HAP-1 (cell line): ENCODE results near the gene WDR90.

Source experiments
- DNase-seq, 2 experiments: peaks; one replicate each; pipeline ENCODE4 v3.0.0-alpha.2; 2016 to 2020; ENCODE audit warnings: low spot score in 2 of 2
- H3K27me3 ChIP-seq: fragments of 250-450 bp; sonication (Bioruptor Pico); 2 replicates; pipeline ENCODE4 v1.5.1; 2020; ENCODE audit warnings: low read depth, mild to moderate bottlenecking, moderate library complexity
- H3K36me3 ChIP-seq: fragments of 250-450 bp; sonication (Bioruptor Pico); replicated peaks from 2 replicates; pipeline ENCODE4 v1.5.1; 2020; ENCODE audit warnings: mild to moderate bottlenecking
- H3K4me1 ChIP-seq: fragments of 250-450 bp; sonication (Bioruptor Pico); 2 replicates; pipeline ENCODE4 v1.5.1; 2020; ENCODE audit warnings: mild to moderate bottlenecking
- H3K4me3 ChIP-seq: fragments of 250-450 bp; sonication (Bioruptor Pico); 2 replicates; pipeline ENCODE4 v1.5.1; 2020; ENCODE audit warnings: mild to moderate bottlenecking, moderate library complexity
- H3K9me3 ChIP-seq: fragments of 250-450 bp; sonication (Bioruptor Pico); 2 replicates; pipeline ENCODE4 v1.5.1; 2020; ENCODE audit warnings: mild to moderate bottlenecking, moderate library complexity
- in situ Hi-C: fragments of 300-500 bp; cut with MboI; formaldehyde crosslinking; loops from 3 replicates; pipeline ENCODE4 v1.14.3; 2020; ENCODE audit warnings: low sequenced_read_pairs, inconsistent platforms, mixed read lengths

The WDR90 gene

DNA sequence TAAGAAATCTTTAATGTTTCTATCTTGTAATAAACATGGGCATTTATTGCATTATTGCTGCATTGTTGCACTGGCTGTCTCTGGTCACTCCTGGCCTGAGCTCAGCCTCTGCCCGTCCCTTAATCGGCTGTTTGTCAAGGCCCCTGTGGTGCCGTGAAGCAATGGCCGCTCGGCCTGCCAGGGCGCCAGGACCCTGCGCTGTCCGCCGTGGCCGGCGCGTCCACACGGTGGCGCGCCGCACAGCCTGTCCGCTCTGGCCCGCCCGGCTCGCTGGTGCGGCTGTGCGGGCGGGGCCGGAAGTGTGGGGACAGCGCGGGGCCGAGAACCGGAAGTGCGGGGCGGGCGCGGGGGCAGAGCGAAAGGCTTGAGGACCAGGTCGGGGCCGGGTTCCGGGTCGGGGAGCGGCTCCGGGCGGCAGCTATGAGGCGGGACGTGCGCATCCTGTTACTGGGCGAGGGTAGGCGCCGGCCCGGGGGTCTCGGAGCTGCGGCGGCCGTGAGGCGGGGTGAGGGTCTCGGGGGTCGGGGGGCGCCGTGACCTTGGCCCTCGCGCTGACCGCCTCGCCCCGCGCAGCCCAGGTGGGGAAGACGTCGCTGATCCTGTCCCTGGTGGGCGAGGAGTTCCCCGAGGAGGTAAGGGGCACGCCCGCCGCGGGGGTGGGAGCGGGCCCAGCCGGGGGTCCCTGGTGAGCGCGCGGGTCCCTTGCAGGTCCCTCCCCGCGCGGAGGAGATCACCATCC lies 18.8 kb downstream of the WDR90 start, which contains the start of gene RHOT2:
RHOT2 (plus strand) TSS at position 353 of the 739 bp plus-strand sequence; CDS start at position 421, 68 bp downstream.
- peaks cover 44% of the 10 kb centered on the region for H3K36me3 ChIP-seq
- DNase-seq: peak; percentile 83 to 96
- H3K9me3 ChIP-seq: no peaks in the 10 kb centered on the region
- H3K4me3 ChIP-seq: peak within 1 kb of the TSS; percentile 87
- in situ Hi-C loops: no loop called here
- no peaks in the 10 kb centered on the region for H3K27me3 ChIP-seq
- H3K4me1 ChIP-seq: peaks cover 7% of the 10 kb centered on the region

DNA sequence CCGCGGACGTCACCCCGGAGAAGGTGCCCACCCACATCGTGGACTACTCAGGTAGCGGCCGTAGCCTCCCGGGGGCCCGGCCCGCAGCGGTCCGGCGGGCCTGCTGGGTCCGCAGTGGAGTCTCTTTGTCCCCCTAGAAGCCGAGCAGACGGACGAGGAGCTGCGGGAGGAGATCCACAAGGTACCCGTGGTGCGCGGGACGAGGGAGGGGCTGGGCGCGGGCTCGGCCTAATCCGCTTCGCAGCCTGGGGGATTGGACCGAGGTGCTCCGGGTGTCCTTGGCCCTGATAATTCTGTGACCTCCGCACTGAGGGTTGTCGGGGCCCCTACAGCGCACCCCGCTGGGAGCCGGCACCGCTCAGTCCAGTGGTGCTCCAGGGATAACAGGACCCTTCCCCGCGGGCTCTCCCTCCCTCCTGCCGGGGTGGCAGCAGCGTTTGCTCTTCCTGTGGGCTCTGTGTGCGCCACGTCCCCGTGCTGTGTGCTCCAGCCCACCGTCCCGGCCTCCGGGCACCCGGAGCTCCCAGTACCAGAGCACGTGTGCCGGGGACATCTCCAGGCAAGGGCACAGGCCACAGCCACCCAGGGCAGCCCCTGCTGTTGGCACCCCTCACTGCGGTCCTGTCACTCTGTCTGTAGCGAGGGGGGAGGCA lies 19.5 kb downstream of the WDR90 start:
- Histone ChIP-seq H3K9me3 (no peaks in the 10 kb centered on the region), H3K4me3 (peak overlapping the region; percentile 87), H3K27me3 (no peaks in the 10 kb centered on the region), H3K36me3 (peaks cover 47% of the 10 kb centered on the region), H3K4me1 (peaks cover 7% of the 10 kb centered on the region)
- in situ Hi-C loops: no loop called here
- peak in 1 of 2 experiments; percentile 51 for DNase-seq

DNA sequence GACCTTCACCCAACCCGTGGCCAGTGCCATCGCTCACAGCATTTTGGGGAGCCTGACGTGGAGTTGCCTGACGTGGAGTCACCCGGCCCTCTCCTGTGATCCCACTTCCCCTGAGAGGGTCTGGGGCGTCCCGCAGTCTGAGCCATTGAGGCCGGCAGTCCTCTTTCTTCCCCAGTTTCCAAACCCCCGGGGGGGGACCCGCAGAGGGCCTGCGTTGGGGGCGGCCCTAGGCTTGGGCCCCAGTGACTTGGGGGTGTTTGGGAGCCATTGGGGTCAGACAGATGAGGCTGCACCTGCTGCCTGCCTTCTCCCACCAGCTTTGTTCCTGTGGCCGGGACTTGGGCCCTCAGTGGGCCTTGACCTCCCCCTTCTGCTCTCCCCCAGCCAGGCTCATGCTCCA lies 20.5 kb downstream of the WDR90 start:
- in situ Hi-C loops: no loop called here
- Histone ChIP-seq H3K36me3 (peaks cover 53% of the 10 kb centered on the region), H3K9me3 (no peaks in the 10 kb centered on the region), H3K4me1 (peaks cover 7% of the 10 kb centered on the region), H3K4me3 (peak overlapping the region; percentile 87; the same call in 1 of the 2 replicates), H3K27me3 (no peaks in the 10 kb centered on the region)
- DNase-seq: no peak

DNA sequence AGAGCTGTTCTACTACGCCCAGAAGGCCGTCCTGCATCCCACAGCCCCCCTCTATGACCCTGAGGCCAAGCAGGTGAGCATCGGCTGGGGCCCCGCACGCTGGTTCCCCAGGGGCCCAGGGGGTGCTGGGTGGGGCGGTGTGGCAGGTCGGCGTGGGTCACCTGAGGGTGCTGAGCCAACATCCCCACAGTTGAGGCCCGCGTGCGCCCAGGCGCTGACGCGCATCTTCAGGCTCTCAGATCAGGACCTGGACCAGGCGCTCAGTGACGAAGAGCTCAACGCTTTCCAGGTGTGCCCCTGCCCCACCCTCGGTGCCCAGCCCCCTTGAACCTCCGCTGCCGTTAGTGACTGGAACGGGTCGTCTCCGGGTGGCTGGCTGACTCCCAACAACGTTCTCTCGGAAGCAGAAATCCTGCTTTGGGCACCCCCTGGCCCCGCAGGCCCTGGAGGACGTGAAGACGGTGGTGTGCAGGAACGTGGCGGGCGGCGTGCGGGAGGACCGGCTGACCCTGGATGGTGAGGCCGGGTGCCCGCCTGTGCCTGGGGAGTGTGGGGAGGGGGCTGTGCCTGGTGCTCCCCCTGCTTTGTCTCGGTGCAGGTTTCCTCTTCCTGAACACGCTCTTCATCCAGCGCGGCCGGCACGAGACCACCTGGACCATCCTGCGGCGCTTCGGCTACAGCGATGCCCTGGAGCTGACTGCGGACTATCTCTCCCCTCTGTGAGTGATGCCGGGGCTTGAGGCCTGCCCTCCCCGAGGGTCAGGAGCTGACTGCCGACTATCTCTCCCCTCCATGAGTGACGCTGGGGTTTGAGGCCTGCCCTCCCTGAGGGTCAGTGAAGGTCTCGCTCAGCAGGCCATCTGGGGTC lies 21.6 kb downstream of the WDR90 start:
- H3K4me3 ChIP-seq: no peak overlapping the region
- H3K9me3 ChIP-seq: no peaks in the 10 kb centered on the region
- H3K36me3 ChIP-seq: peaks cover 54% of the 10 kb centered on the region

DNA sequence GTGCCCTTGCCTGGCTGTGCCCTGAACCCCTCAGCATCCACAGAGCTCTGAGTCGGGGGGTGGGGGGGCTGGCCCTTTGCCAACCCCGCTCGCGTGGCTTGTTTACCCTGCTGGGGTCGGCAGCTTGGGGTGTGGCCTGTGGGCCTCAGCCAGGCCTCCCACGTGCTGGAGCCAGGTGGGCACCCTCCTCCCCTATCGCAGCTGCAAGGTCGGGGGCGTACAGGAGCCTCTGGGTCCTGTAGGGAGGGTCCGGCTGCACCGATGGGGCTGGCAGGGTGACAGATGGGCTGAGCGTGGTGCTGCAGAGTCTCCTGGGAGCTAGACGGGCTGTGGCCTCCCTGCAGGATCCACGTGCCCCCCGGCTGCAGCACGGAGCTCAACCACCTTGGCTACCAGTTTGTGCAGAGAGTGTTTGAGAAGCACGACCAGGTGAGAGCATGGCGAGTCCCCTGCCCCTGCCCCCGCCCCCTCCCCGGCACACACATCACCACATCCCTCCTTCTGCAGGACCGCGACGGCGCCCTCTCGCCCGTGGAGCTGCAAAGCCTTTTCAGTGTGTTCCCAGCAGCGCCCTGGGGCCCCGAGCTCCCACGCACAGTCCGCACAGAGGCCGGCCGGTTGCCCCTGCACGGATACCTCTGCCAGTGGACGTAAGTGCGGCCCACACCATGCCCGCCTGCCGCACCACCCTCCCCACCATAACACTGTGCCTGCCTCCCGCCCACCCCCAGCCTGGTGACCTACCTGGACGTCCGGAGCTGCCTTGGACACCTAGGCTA lies 22.4 kb downstream of the WDR90 start:
- Histone ChIP-seq H3K36me3 (peaks cover 54% of the 10 kb centered on the region), H3K4me1 (peaks cover 7% of the 10 kb centered on the region), H3K9me3 (no peaks in the 10 kb centered on the region), H3K4me3 (no peak overlapping the region), H3K27me3 (no peaks in the 10 kb centered on the region)
- no peak for DNase-seq
- in situ Hi-C loops: no loop called here

More for the DNA sequence above, 21.6 kb downstream of the WDR90 start:
- H3K4me1 ChIP-seq: peaks cover 7% of the 10 kb centered on the region
- no peaks in the 10 kb centered on the region for H3K27me3 ChIP-seq
- no peak for DNase-seq
- in situ Hi-C loops: no loop called here

DNA sequence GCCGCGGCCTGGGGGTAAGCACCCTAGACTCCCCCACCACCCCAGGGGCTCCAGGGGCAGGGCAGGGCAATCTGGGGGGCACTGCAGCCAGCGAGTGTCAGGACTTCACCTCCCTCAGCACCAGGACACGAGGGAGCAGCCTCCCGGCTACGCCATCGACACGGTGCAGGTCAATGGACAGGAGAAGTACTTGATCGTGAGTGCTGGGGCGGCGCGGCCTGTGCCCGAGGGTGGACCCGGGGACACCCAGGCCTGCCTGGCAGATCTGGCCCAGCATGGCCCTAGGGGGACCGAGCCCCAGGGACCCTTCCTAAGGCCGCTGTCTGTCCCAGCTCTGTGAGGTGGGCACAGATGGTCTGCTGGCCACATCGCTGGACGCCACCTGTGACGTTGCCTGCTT lies 23.2 kb downstream of the WDR90 start:
- in situ Hi-C loops: no loop called here
- Histone ChIP-seq H3K9me3 (no peaks in the 10 kb centered on the region), H3K27me3 (no peaks in the 10 kb centered on the region), H3K36me3 (peaks cover 54% of the 10 kb centered on the region), H3K4me3 (no peak overlapping the region), H3K4me1 (peaks cover 7% of the 10 kb centered on the region)
- no peak for DNase-seq

DNA sequence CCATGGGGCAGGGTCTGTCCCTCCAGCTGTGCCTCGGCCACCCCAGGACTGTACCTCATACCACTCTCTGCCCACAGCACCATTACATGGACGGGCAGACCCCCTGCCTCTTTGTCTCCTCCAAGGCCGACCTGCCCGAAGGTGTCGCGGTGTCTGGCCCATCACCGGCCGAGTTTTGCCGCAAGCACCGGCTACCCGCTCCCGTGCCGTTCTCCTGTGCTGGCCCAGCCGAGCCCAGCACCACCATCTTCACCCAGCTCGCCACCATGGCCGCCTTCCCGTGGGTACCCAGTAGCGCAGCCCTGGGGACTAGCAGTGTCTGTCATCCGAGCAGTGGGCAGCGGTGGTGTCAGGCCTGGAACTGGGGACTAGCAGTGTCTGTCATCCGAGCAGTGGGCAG lies 23.7 kb downstream of the WDR90 start:
- Histone ChIP-seq H3K4me3 (no peak overlapping the region), H3K27me3 (no peaks in the 10 kb centered on the region), H3K36me3 (peaks cover 54% of the 10 kb centered on the region), H3K4me1 (peaks cover 4% of the 10 kb centered on the region), H3K9me3 (no peaks in the 10 kb centered on the region)
- no peak for DNase-seq
- in situ Hi-C loops: no loop called here

DNA sequence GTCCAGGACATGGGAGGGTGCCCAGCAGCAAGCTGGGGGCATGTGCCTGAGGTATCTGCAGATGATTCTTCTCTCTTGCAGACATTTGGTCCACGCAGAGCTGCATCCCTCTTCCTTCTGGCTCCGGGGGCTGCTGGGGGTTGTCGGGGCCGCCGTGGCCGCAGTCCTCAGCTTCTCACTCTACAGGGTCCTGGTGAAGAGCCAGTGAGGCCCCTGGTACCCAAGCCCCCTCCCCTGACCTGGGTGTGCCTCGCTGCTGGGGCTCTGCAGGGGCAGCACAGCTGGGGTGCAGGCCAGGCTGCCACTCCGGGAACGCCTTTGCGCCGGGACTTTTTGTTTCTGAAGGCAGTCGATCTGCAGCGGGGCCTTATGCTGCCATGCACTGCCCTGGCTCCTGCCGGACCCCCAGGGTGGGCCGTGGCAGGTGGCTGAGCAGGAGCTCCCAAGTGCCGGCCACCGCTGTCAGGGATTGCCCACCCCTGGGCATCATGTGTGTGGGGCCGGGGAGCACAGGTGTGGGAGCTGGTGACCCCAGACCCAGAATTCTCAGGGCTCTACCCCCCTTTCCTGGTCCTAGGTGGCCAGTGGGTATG lies 24.3 kb downstream of the WDR90 start:
- Histone ChIP-seq H3K9me3 (no peaks in the 10 kb centered on the region), H3K27me3 (no peaks in the 10 kb centered on the region), H3K4me1 (peaks cover 4% of the 10 kb centered on the region), H3K36me3 (peaks cover 54% of the 10 kb centered on the region), H3K4me3 (no peak overlapping the region)
- in situ Hi-C loops: no loop called here
- no peak for DNase-seq

DNA sequence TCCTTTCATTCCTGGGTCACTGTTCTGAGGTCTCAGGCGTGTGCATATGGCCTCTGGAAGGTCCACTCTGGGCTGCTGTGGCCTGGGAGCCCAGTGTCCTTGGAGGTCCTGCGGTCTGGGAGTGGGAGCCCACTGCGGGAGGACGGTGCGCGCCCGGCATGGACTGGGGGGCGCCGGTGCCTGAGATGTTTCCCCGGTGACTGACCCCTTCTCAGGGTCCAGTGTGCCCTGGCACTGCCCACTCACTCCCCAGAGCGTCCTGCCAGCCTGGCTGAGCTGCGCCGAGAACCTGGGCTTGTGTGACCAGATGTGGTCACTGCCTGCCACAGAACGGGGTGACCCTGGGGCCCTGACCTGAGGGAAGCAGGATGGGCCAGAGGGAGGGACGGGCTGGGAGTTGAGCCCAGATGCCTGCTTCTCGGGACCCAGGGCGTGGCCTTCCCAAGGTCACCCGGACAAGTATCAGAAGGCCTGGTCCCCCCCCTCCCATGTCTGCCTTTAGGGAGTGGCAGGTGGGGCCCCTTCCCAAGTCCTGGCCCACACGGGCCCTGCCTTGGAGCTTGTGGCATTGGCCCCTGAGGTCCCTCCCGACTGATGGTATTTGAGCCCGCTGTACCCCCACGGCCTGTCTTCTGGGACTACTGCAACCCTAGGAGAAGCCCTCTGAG lies 25.2 kb downstream of the WDR90 start:
- H3K4me1 ChIP-seq: peaks cover 4% of the 10 kb centered on the region; the same call in 1 of the 2 replicates
- H3K36me3 ChIP-seq: peaks cover 47% of the 10 kb centered on the region
- no peaks in the 10 kb centered on the region for H3K27me3 ChIP-seq
- DNase-seq: no peak
- no peaks in the 10 kb centered on the region for H3K9me3 ChIP-seq
- in situ Hi-C loops: no loop called here
- no peak overlapping the region for H3K4me3 ChIP-seq

DNA sequence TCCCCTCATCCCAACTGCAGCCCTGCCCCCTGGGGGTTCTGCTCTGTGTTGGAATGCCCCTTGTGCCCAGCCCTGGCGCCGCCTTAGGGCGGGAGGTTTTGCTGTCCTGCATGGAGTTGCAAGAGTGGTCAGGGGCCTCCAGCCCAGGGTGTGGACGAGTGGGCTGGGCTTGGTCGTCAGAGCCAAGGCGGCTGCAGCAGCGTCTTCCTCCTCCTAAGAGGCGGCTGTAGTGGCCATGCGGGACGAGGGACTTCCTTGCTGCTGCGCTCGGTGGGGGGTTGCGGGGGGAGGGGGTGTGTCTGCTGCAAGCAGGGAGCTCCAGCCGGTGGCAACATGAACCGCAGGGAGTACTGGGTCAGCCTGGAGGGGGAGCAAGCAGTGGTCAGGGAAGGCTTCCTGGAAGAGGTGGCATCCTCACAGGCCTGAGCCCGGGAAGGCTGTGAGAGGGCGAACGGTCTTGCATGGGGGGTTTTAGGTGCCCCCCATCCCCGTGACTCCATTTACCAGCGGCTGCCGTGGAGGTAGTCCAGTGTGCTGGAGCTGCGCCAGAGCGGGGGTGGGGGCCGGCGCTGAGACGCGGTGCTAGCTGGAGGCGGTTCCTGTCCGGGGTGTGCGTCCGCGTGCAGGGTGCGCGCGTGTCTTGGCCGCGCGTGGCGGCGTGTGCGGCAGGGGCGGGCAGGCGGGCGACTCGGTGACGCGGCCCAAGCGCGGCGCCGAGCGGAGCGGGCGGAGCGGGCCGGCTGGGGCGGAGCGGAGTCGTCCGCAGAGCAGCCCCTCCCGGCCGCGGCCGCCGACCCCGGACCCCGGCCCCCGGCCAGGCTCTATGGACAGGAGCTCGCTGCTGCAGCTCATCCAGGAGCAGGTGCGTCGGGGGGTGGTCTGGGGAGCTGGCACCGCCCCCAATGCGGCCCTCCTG lies 26.1 kb downstream of the WDR90 start, which contains the start of gene RHBDL1:
RHBDL1 (plus strand) TSS at position 704 of the 916 bp plus-strand sequence; CDS start at position 824, 120 bp downstream.
- peaks cover 6% of the 10 kb centered on the region; the same call in 1 of the 2 replicates for H3K4me1 ChIP-seq
- H3K9me3 ChIP-seq: no peaks in the 10 kb centered on the region
- no peak within 1 kb of the TSS for H3K4me3 ChIP-seq
- no peaks in the 10 kb centered on the region for H3K27me3 ChIP-seq
- peak in 1 of 2 experiments; percentile 54 for DNase-seq
- H3K36me3 ChIP-seq: peaks cover 38% of the 10 kb centered on the region
- in situ Hi-C loops: no loop called here

DNA sequence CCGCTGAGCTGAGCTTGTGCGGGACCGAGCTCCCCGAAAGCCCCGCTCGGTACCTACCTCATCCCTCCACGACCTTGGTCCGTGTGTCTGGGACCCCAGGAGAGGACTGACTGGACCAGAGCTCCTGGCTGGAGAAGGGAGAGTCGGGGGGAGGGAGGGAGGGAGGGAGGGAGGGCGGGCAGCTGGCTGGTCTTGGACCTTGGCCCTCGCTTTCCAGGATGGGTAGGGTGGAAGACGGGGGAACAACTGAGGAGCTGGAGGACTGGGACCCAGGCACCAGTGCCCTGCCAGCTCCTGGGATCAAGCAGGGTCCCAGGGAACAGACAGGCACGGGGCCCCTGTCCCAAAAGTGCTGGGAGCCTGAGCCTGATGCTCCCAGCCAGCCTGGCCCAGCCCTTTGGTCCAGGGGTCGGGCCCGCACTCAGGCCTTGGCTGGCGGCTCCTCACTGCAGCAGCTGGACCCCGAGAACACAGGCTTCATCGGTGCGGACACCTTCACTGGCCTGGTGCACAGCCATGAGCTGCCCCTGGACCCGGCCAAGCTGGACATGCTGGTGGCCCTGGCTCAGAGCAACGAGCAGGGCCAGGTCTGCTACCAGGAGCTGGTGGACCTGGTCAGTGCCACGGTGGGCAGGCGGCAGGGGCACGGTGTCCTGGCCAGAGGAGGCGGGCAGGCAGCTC lies 26.9 kb downstream of the WDR90 start:
- DNase-seq: no peak
- Histone ChIP-seq H3K4me3 (no peak overlapping the region), H3K27me3 (no peaks in the 10 kb centered on the region), H3K36me3 (peaks cover 32% of the 10 kb centered on the region), H3K4me1 (peaks cover 7% of the 10 kb centered on the region), H3K9me3 (no peaks in the 10 kb centered on the region)
- in situ Hi-C loops: no loop called here
